Left kidney (tissue), 2 donors: ENCODE measurements around the gene UTP3. TPM values are rescaled to one million over a fixed set of nuclear protein-coding genes. Genes with fewer than 3 reads are reported as not detected.
"Not testable (repeated sequence)": the region's sequence is repeated elsewhere in the genome, so short reads cannot be mapped to it uniquely, and the experiment has no call there.

Experiments
- DNase-seq: peaks from one replicate; pipeline ENCODE4 v3.0.0-alpha.2; 2013
- polyA plus RNA-seq: library from polyadenylated mRNA; unstranded; fragments of 120-200 nt; gene quantifications from one replicate; pipeline ENCODE4 v1.2.1, GENCODE V29; 2013; ENCODE audit not compliant: insufficient read length

The UTP3 gene
- polyA plus RNA-seq, 1 donor, result 49.2 TPM

DNA sequence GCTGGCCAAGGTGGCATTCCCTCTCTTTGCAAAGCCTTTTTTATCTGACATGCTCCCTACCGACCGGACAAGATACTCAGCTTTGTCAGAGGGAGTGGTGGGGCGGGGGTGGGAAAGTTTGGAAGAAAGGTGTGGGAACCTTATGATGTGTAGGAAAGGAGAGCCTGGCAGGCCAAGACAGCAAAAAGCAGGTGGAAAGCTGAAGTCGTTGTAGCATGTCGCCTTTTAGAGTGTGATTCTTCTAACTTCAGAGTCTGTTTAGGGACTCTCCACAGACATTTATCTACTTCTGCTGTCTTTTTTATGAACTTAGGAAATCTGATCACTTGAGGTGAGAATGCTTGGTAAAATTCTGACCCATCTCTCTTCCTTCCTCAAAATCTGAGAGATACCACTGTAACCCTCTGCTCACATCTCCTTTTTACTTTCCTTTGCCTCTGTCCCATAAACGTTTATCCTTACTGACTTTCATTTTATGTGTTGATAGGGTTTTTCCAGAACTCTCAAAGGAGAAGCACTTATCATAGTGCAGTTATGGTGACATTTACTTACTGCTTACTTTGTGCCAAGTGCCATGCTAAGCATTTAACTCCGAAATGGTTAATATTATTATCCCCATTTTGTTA is 25.2 kb downstream of the UTP3 start:
- DNase-seq, result no peak

DNA sequence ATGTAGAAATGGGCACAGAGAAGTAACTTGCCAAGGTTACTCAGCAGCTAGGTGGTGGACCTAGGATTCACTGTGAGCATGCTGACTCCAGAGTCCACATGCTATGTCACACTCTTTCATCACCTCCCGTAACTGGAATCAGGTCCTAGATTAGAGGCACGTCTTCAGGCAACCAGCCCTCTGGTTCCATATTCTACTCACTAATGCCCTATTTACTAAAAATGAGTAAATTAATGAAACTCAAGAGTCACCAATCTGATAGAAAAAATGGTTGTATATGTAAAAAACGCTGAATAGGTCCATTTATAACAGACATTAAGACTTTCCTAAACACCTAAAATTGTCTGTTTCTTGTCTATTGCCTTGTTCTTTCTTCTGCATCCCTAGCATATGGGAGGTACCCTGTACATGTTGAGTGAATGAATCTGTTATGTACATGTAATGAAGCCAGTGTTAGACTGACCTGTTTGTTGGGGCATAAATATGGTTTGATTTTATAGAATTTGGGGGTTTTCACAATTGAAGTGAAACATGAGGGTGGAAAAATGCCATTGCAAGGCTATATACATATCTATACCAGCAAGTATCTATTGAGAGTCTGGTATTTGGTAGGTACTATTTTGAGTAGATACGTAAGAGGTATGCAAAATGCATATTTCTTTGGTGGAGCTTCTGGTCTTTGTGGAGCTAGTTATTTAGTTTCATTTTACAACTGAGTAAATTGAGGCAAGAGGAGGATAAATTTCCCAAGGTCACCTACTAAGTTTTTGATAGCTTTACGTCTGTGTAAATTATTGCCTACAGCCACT is 26.0 kb downstream of the UTP3 start:
- DNase-seq, result no peak

DNA sequence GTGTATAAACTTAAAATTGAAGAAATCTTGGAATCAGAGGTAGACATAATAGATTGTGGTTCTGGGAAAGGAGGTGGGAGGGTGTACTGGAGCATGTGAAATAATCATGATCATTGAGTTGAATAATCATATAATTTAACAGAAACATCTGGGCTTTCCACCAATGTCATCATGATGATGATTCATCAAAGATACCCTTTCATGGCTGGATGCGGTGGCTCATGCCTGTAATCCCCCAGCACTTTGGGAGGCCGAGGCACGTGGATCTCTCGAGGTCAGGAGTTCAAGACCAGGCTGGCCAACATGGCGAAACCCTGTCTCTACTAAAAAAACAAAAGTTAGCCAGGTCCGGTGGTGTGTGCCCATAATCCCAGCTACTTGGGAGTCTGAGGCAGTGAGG is 26.8 kb downstream of the UTP3 start:
- DNase-seq, result no peak

DNA sequence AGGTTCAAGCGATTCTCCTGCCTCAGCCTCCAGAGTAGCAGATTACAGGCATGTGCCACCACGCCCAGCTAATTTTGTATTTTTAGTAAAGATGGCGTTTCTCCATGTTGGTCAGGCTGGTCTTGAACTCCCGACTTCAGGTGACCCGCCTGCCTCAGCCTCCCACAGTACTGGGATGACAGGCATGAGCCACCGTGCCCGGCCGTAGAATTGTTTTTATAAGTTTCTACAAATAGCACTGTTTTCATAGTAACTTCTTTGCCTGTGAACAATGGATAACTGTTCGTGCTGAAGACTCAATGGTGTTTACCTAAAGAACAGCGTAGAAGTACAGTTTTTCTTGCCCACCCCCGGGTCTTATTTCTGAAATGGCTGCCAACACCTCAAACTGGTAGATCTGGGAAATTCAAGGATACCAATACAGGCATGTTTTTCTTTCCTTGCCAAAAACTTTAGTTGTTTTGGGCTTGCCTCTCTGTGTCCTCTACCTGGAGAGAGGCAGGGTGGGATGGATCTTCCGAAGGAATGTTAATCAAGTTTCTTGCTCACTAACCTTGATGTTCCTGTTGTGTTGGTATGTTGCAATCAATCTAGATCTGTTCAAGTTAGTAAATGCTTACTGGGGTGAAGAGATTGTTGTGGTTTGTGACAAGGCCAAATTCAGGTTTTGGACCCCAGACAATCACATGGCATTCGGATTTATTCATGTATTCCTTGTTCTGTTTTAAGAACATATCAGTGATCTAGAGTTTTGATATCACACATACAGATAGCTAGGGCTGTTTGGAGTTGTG is 30.7 kb downstream of the UTP3 start:
- no peak for DNase-seq

DNA sequence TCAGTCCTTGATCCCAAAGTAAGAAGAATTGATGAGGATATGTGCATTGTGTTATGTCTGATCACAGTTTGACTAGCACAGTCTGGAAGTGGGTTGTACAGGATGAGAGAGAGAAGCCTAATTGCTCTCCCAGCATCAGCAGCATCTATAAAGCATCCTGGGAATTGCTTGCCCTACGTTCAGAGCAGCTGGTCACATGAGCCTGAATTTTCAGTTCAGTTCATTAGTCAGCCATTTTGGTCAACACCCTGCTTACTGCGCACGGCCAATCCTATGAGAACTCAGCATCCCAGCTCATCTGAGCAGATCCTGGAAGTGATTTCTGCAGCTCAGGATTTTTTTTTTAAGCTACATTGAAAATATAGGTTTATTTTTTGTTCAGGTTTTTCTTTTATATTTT is 33.4 kb downstream of the UTP3 start, which contains the start of gene RUFY3:
Gene RUFY3 (plus strand): TSS at position 218 of the 400 bp plus-strand sequence. CDS start 610 bp downstream, outside the sequence.
- no peak for DNase-seq

DNA sequence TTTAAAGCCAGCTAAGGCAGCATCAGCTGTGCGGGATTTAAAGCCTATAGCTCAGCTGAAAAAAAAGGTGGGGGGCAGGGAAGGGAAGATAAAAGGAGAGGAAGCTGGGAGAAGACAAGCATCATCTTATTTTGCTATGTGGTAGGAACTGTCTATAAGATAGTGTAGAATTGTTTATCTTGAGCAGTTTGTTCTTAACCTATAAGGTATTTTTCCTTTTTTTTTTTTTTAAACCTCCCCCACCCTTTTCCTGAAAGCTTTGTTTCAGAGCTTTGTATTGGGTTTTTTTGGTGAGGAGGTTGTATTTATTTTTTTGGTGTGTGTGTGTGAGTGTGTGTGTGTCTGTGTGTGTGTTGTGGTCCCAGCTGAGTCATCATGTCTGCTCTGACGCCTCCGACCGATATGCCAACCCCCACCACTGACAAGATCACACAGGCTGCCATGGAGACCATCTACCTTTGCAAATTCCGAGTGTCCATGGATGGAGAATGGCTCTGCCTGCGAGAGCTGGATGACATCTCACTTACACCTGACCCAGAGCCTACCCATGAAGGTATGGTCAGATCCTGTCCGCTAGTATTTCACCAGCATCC is 34.0 kb downstream of the UTP3 start:
- DNase-seq, result no peak

DNA sequence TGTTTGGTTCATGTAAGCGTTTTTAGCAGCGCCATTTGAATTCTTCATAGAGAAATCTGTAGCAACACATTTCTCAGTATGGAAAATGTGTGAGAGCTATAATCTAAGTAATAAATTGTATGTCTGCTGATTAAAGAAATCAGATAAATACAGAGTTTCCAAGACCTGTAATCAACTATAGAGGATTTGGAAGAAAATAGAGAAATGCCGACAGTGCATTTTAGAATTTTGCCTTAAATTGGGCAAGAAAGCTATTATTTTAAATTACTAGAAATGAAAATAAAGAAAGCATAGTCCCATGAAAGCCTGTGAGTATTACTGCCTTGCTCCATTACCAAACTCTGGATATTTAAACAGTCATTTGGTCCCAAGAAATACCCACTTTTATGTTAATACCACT is 36.1 kb downstream of the UTP3 start:
- DNase-seq, result no peak

DNA sequence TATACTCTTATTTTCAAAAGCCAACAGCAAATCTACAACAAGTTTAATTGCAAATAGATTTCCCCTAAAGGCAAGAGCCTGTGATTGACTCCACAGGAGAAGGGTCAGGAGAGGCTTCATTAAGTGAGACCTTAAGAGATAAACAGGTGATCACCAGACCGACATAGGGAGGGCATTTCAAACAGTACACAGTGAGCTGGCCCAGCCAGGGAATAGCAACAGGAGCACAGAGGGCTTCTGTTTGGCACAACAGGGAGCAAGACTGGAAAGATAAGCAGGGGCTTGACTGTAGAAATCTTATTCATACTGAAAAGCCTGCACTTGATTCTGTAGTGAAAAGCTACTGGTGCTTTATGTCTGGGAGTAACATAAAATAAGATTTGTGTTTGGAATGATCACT is 37.3 kb downstream of the UTP3 start:
- DNase-seq, result no peak

DNA sequence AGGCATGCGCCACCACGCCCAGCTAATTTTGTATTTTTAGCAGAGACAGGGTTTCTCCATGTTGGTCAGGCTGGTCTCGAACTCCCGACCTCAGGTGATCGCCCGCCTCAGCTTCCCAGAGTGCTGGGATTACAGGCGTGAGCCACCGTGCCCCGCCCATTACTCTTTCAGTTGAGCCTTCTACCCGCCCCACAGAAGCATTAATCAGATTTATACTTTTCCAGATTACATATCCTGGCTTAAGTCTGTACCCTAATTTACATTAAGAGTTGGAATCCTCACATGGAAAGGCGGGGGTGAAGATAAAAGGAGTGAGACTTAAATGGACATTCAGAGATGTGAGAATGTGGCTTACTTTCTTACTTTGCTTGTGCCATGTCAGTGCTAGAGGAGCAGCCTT is 38.2 kb downstream of the UTP3 start:
- DNase-seq, result not testable (repeated sequence)

DNA sequence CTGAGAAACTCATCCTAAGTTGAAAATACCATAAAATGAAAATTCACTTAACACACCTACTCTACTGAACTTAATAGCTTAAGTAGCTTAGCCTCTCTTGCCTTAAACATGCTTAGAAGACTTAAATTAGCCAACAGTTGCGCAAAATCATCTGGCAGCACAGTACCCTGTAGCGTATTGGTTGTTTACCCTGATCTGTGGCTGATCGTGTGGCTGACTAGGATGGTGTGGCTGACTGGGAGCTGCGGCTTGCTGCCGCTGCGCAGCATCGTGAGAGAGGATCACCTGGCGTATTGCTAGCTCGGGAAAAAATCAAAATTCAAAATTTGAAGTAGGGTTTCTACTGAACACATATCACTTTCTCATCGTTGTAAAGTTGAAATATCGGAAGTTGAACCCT is 39.8 kb downstream of the UTP3 start:
- no peak for DNase-seq

DNA sequence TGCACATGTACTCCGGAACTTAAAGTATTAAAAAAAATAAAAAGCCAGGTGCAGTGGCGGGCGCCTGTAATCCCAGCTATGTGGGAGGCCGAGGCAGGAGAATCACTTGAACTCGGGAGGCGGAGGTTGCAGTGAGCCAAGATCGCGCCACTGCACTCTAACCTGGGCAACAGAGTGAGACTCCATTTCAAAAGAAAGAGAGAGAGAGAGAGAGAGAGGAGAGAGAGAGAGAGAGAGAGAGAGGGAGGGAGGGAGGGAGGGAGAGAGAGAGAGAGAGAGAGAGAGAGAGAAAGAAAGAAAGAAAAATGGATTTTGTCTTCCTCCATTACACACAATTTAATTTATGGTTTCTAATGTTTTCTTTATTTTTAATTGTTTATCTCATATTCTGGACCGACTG is 44.5 kb downstream of the UTP3 start:
- not testable (repeated sequence) for DNase-seq

DNA sequence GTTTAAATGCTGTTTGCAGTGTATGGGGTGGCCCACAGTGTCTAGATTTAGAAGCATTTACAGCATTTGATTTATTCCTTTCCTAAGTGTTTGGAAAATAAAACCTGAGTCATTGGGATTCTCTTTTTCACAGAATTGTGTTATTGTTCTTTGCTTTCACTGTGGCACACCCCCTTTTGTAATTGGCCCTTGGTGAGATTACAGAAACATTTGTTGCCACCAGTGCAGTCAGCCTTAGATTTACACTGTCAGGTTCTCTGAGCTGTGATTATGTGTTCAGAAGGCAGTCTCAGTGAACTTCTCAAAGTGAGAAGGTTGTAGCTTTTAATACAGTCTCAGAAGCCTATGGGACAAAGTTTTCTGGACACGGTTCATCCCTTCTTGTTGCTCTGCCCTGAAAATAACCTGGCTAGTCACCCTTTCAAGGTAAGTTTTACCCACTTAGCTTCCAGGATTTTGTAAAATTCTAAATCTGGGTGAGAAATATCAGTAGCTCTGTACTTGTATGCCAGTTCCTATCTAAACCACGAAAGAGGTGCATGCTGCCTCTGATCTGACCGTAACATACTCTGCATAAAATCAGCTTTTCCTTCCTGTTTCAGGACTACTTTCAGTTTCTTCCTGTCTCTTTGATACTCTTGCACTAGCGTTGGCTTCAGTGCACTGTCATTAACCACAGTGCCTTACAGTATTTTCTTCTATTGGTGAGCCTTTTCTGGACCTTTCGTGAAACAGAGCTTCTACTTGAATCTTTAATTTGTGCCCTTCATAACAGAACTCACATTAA is 46.0 kb downstream of the UTP3 start:
- DNase-seq, result no peak

DNA sequence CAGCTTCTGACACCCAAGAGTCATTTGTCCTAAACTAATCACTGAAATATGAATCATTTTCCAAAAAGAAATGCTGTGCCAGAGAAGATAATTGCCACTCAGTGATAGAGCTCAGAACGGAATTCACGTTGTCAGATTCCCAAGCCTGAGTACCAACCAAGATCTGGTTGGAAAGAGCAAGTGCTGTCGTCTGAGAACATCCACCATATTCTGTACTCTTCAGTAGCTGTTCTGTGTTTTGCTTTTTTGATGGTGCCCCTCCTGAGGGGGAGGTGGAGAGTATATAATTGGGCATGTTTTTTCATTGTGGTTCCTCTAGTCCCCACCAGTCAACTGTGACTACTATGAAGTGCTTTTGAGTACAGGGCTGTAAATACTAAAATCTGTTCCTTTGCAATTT is 46.6 kb downstream of the UTP3 start:
- DNase-seq, result no peak

DNA sequence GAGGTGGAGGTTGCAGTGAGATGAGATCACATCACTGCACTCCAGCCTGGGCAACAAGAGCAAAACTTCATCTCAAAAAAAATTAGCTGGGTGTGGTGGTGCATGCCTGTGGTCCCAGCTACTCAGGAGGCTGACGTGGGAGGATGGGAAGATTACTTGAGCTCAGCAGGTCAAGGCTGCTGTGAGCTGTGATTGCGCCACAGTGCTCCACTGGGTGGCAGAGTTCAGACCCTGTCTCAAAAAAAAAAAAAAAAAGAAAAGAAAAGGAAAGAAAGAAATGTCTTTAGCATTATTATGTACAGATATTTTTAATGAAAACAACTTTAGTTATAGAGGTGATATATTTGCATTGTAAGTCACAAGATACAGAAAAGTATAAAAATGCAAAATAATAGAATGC is 47.6 kb downstream of the UTP3 start:
- DNase-seq, result not testable (repeated sequence)

DNA sequence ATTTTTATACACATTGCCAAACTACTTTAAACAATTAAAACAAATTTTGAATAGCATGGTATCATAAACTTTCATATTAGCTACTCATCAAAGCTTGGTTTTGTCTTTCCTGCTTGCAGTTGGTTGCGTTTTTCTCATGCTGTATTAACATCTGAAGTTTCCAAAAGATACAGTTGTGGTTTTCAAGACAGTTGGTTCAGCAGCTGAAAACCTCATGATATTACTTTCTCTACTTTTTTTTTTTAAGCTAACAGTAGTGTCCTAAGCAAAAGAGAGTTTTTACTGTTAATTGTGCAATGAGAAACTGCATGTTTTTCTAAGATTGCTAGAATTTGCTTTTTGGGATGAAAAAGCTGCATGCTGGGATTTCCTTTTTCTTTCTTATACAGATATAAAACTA is 48.7 kb downstream of the UTP3 start:
- no peak for DNase-seq

DNA sequence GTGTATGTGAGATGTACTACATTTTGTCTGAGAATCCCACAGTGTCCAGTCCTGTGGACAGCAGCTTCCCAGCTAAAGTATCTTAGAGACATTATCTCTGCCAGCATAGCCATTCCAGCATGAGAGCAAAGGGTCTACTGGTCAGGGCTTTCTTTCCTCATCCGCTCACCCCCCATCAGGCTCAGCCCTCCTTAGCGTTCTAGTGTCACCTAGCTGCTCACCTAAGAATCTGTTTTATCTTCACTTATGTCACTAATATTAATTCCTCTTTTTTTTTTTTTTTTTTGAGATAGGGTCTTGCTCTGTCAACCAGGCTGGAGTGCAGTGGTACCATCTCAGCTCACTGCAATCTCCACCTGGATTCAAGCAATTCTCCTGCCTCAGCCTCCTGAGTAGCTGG is 49.1 kb downstream of the UTP3 start:
- DNase-seq, result no peak

DNA sequence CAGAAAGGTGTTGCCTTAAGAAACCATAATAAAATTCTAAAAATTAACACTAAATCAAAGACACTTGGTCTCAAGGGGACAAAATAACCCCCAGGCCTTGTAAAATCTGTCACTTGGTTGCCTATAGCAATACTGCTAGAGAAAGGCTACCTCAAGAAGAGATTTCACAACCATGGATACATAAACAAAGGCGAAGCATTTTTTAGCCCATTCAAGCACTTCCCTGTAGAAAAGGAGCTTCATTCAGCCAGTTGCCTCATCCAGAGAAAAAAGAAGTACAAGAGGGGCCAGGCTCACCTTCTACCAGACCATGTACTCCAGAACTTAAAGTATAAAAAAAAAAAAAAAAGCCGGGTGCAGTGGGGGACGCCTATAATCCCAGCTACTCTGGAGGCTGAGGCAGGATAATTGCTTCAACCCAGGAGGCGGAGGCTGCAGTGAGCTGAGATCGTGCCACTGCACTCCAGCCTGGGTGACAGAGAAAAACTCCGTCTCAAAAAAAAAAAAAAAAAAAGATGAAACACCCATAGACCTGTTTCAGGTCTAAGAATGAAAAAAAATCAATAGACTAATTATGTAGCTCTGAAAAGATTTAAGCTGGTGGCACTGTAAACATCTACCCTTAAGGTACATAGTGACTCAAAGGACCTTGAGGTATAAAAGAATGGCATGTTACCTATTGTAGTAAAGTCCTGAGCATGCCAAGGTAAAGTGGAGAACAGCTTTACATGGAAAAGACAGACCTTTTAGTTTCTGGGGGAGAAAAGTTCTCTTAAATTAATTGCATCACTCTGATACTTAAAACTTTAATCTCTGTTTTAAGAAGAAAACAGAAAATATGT is 51.4 kb downstream of the UTP3 start:
- DNase-seq, result no peak
